GM18873 (cell line): ENCODE measurements around the gene CMIP.

Experiments used
- ATAC-seq: cut with Tn5 transposase; IDR thresholded peaks from one replicate; pipeline ENCODE4 v1.9.1; 2021; ENCODE audit warnings: mild to moderate bottlenecking, moderate library complexity, moderate number of reproducible peaks; ENCODE audit not compliant: unreplicated experiment, low FRiP score

Gene CMIP

GRCh38 chr16:81491541-81492188 is 47.1 kb downstream of the CMIP start:
- ATAC-seq: no peak

GRCh38 chr16:81492311-81492761 is 47.7 kb downstream of the CMIP start:
- no peak for ATAC-seq

- ATAC-seq: no peak
Observed at GRCh38 chr16:81492965-81493754, 48.6 kb downstream of the CMIP start.

GRCh38 chr16:81493755-81494433 is 49.3 kb downstream of the CMIP start:
- no peak for ATAC-seq

GRCh38 chr16:81494434-81494806 is 49.8 kb downstream of the CMIP start:
- no peak for ATAC-seq

GRCh38 chr16:81494888-81495287 is 50.3 kb downstream of the CMIP start:
- no peak for ATAC-seq

- ATAC-seq: no peak
Observed at GRCh38 chr16:81495321-81496234, 51.0 kb downstream of the CMIP start.

- no peak for ATAC-seq
Observed at GRCh38 chr16:81496321-81496720, 51.7 kb downstream of the CMIP start.

- ATAC-seq: no peak
Observed at GRCh38 chr16:81496742-81497141, 52.1 kb downstream of the CMIP start.

GRCh38 chr16:81497690-81498089 is 53.1 kb downstream of the CMIP start:
- no peak for ATAC-seq

- ATAC-seq: no peak
Observed at GRCh38 chr16:81498351-81498750, 53.7 kb downstream of the CMIP start.

GRCh38 chr16:81499576-81500380 is 55.2 kb downstream of the CMIP start:
- no peak for ATAC-seq

GRCh38 chr16:81500833-81501521 is 56.4 kb downstream of the CMIP start:
- no peak for ATAC-seq

GRCh38 chr16:81502396-81503070 is 57.9 kb downstream of the CMIP start:
- ATAC-seq: no peak

GRCh38 chr16:81505011-81505661 is 60.5 kb downstream of the CMIP start:
- ATAC-seq: no peak

- ATAC-seq: no peak
Observed at GRCh38 chr16:81509404-81509803, 64.8 kb downstream of the CMIP start.

- ATAC-seq: no peak
Observed at GRCh38 chr16:81510016-81510415, 65.4 kb downstream of the CMIP start.

- no peak for ATAC-seq
Observed at GRCh38 chr16:81511371-81511770, 66.8 kb downstream of the CMIP start.
